ENCODE results near the gene PARL. TPM values are rescaled to one million over a fixed set of nuclear protein-coding genes. Genes with fewer than 3 reads are reported as not detected.

The PARL gene
- total and polyA plus RNA-seq, 9 donors: 32.7 to 65.0 (median 55.6) TPM

GRCh38 chr3:183870563-183870962, 14.1 kb downstream of the PARL start:
- Histone ChIP-seq H3K4me3 (no peak overlapping the region), H3K36me3 (no peaks in the 10 kb centered on the region), H3K27ac (no peak overlapping the region), H3K4me1 (ENCODE audit: insufficient read depth) (peaks cover 1% of the 10 kb centered on the region), H3K9me3 (no peaks in the 10 kb centered on the region), H3K27me3 (no peaks in the 10 kb centered on the region)
- WGBS, 3 donors: 95 to 98% (median 95%) methylated on average over 3 of the region's 3 CpGs
- TF ChIP-seq POLR2A (IDR thresholded peaks at IDR 0.05) (no peak), EP300 (IDR thresholded peaks at IDR 0.05) (no peak), CTCF (IDR thresholded peaks at IDR 0.05) (no peak)
- intact Hi-C loops (cut with DNase I): loop anchor here in 1 of 4 donors (2.0 kb wide), 1 partner anchor 28 kb away; no protein-coding TSS in a partner anchor
- DNase-seq: no peak

DNA sequence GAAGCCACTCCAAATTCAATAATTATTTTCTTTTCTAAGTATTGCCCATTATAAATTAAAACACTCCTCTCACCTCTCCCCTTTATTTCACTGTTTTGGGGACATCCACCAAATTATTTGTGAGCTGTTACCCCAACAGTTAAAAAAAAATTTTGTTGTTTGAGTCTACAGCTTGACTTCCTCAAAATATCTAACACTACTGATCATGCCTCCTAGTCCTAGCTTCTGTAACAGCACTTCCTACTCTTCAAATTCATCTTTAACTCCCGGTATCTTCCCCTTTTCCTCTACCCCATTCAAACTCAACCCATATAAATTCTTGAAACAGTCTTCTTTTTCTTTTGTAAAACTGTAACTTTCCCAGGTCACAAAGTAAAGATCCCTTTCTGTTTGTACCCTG, 15.9 kb downstream of the PARL start:
- peaks cover 1% of the 10 kb centered on the region for H3K4me1 ChIP-seq (ENCODE audit: insufficient read depth)
- no peak overlapping the region for H3K27ac ChIP-seq
- intact Hi-C loops (cut with DNase I): no loop called here
- no peaks in the 10 kb centered on the region for H3K36me3 ChIP-seq
- no peak overlapping the region for H3K4me3 ChIP-seq
- 74 to 86% (median 86%) methylated on average over 1 of the region's 1 CpG for WGBS, 3 donors
- H3K9me3 ChIP-seq: no peaks in the 10 kb centered on the region
- no peak for DNase-seq
- no peaks in the 10 kb centered on the region for H3K27me3 ChIP-seq
- TF ChIP-seq POLR2A (IDR thresholded peaks at IDR 0.05): no peak
- no peak for TF ChIP-seq CTCF (IDR thresholded peaks at IDR 0.05)
- no peak for TF ChIP-seq EP300 (IDR thresholded peaks at IDR 0.05)

DNA sequence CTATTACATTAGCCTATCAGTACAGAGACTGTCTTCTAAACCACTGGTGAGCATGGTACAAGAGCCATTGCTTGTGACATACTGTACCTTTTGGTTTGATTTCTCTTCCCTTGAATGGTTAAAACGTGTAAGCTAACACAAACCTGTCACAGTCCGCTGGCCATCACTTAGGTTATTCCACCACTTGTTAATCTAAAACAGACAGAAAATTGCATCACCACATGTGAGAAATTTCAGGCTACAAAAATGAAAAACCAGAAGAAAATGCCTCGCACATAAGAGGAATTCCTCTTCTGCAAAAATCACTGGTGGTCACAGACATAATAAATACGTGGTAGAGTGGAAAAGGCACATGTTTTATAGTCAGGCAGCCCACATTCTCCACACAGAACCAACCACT, 22.1 kb downstream of the PARL start:
- Histone ChIP-seq H3K9me3 (no peaks in the 10 kb centered on the region), H3K36me3 (no peaks in the 10 kb centered on the region), H3K27ac (no peak overlapping the region), H3K4me1 (ENCODE audit: insufficient read depth) (no peaks in the 10 kb centered on the region), H3K4me3 (no peak overlapping the region), H3K27me3 (no peaks in the 10 kb centered on the region)
- TF ChIP-seq EP300 (IDR thresholded peaks at IDR 0.05): no peak
- no peak for TF ChIP-seq POLR2A (IDR thresholded peaks at IDR 0.05)
- TF ChIP-seq CTCF (IDR thresholded peaks at IDR 0.05): no peak
- 83 to 91% (median 91%) methylated on average over 4 of the region's 4 CpGs for WGBS, 3 donors
- DNase-seq: no peak
- intact Hi-C loops (cut with DNase I): no loop called here

DNA sequence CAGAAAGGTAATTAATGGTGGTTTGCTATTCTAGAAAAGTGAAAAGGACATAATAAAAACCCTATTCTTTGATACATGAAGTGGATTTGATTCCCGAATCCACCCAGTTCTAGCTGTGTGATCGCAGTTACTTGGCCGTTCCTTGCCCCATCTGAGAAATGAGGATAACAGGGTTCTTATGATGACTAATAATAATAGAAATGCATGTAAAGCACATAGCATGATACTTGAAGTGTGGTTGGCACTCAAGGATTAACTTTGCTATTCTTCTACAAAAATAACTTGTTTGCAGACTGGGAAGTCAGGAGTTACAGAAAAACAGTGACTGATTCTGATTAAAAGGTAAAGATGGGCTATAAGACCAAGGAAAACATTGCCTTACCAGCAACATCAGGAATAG, 26.8 kb downstream of the PARL start:
- H3K4me3 ChIP-seq: no peak overlapping the region
- no peaks in the 10 kb centered on the region for H3K36me3 ChIP-seq
- no peaks in the 10 kb centered on the region for H3K9me3 ChIP-seq
- intact Hi-C loops (cut with DNase I): no loop called here
- no peak for DNase-seq
- TF ChIP-seq POLR2A (IDR thresholded peaks at IDR 0.05) (no peak), CTCF (IDR thresholded peaks at IDR 0.05) (no peak), EP300 (IDR thresholded peaks at IDR 0.05) (no peak)
- 90 to 96% (median 93%) methylated on average over 3 of the region's 3 CpGs for WGBS, 3 donors
- H3K27ac ChIP-seq: no peak overlapping the region
- H3K4me1 ChIP-seq (ENCODE audit: insufficient read depth): no peaks in the 10 kb centered on the region
- no peaks in the 10 kb centered on the region for H3K27me3 ChIP-seq
